GM23248 (cell line): ENCODE measurements around the gene DENND11.

Source experiments
- EZH2 ChIP-seq: fragments of 200-600 bp; sonication (generic); IDR thresholded peaks from 2 replicates; pipeline ENCODE4 v1.6.1; 2018; ENCODE audit warnings: antibody characterized with exemption, mild to moderate bottlenecking; ENCODE audit not compliant: insufficient read depth, poor library complexity, severe bottlenecking
- EZH2phosphoT487 ChIP-seq: fragments of 200-600 bp; sonication (generic); IDR thresholded peaks from 2 replicates; pipeline ENCODE4 v1.6.1; 2018; ENCODE audit warnings: antibody characterized with exemption, moderate library complexity, mild to moderate bottlenecking, low read depth; ENCODE audit not compliant: insufficient read depth

DNA sequence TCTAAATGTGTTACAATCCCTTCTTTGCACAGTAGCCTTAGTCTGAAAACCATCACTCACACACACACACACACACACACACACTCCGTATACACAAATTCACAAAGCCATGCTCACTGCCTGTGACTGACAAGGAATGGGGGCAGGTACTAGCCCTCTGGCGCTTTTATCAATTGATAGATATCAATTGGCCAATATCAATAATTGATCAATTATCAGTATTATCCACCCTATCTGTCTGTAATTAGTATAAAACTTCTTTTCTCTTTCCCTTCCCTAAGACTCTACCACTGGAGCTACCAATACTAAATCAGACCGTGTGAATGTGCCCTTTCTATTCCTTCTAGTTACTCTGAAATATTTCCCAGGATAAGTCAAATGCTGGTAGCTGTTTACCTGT lies 2.1 kb downstream of the DENND11 start:
- no peak for TF ChIP-seq EZH2
- TF ChIP-seq EZH2phosphoT487 = no peak
